NCI-H2107 treated with DMSO at 0.1 percent for 48 hours (cell line): ENCODE results near the gene FXR2.
A peak's percentile ranks its signal among the peaks of the same experiment; 100 is the strongest.
"Not testable (repeated sequence)": the region's sequence is repeated elsewhere in the genome, so short reads cannot be mapped to it uniquely, and the experiment has no call there.

Source experiments
- DNase-seq: peaks from one replicate; lab custom pipeline; 2025; ENCODE audit not compliant: unreplicated experiment; lab: John Stamatoyannopoulos, UW

FXR2 gene

GRCh38 chr17:7629939-7630571 lies 15.4 kb upstream of the FXR2 start, which contains the start of gene SHBG:
SHBG (plus strand) TSS chr17:7630135; CDS start chr17:7630173, 38 bp downstream.
- no peak for DNase-seq

GRCh38 chr17:7627250-7628121 lies 12.8 kb upstream of the FXR2 start, which contains the start of gene SAT2:
SAT2 (minus strand) TSS chr17:7627821; CDS start chr17:7627635, 186 bp downstream.
- peak; percentile 18 for DNase-seq

- no peak for DNase-seq
Measured at GRCh38 chr17:7626956-7627249, 12.2 kb upstream of the FXR2 start.

- DNase-seq = no peak
Measured at GRCh38 chr17:7626307-7626706, 11.6 kb upstream of the FXR2 start.

GRCh38 chr17:7625749-7626148 lies 11.1 kb upstream of the FXR2 start:
- not testable (repeated sequence) for DNase-seq

GRCh38 chr17:7623661-7624060 lies 9.0 kb upstream of the FXR2 start:
- DNase-seq = no peak

- DNase-seq = no peak
Measured at GRCh38 chr17:7620835-7621234, 6.1 kb upstream of the FXR2 start.

GRCh38 chr17:7618608-7619007 lies 3.9 kb upstream of the FXR2 start:
- no peak for DNase-seq

- no peak for DNase-seq
Measured at GRCh38 chr17:7615265-7615747, 609 bp upstream of the FXR2 start.

GRCh38 chr17:7613769-7614424 lies 800 bp downstream of the FXR2 start:
- DNase-seq = no peak

GRCh38 chr17:7612294-7612640 lies 2.4 kb downstream of the FXR2 start:
- no peak for DNase-seq

- no peak for DNase-seq
Measured at GRCh38 chr17:7611635-7612293, 2.9 kb downstream of the FXR2 start.

- DNase-seq = no peak
Measured at GRCh38 chr17:7610641-7611040, 4.1 kb downstream of the FXR2 start.

GRCh38 chr17:7606280-7606679 lies 8.4 kb downstream of the FXR2 start:
- DNase-seq = no peak

GRCh38 chr17:7597561-7597960 lies 17.1 kb downstream of the FXR2 start:
- not testable (repeated sequence) for DNase-seq

GRCh38 chr17:7593296-7593695 lies 21.4 kb downstream of the FXR2 start:
- DNase-seq = no peak

GRCh38 chr17:7592422-7593021 lies 22.2 kb downstream of the FXR2 start:
- no peak for DNase-seq

GRCh38 chr17:7591596-7591995 lies 23.1 kb downstream of the FXR2 start:
- DNase-seq = no peak

GRCh38 chr17:7590743-7591142 lies 24.0 kb downstream of the FXR2 start:
- DNase-seq = no peak

- DNase-seq = no peak
Measured at GRCh38 chr17:7589891-7590691, 24.6 kb downstream of the FXR2 start, which contains the start of gene SOX15. SOX15 (minus strand) TSS chr17:7590094; CDS start chr17:7589676, 418 bp downstream.
